Mesothelial cell of epicardium (in vitro differentiated cells): ENCODE data around the gene LOXL1. TPM values are rescaled to one million over a fixed set of nuclear protein-coding genes. Genes with fewer than 3 reads are reported as not detected.

Experiments used
- DNase-seq, 2 experiments: peaks; one replicate each; pipeline ENCODE4 v3.0.0; 2021; ENCODE audit warnings: low spot score in 2 of 2; ENCODE audit not compliant: unreplicated experiment in 2 of 2
- H3K27ac Mint-ChIP-seq: 2 replicates; pipeline ENCODE4 v1.8.0; 2021; ENCODE audit warnings: mixed read lengths
- H3K27me3 Mint-ChIP-seq: 2 replicates; pipeline ENCODE4 v1.8.0; 2021; ENCODE audit warnings: low read depth, mixed read lengths
- H3K36me3 Mint-ChIP-seq: 2 replicates; pipeline ENCODE4 v1.8.0; 2021; ENCODE audit warnings: mixed read lengths
- H3K4me1 Mint-ChIP-seq: 2 replicates; pipeline ENCODE4 v1.8.0; 2021; ENCODE audit warnings: mixed read lengths
- H3K4me3 Mint-ChIP-seq: 2 replicates; pipeline ENCODE4 v1.8.0; 2021; ENCODE audit warnings: mild to moderate bottlenecking, moderate library complexity, mixed read lengths
- H3K9me3 Mint-ChIP-seq: 2 replicates; pipeline ENCODE4 v1.8.0; 2021; ENCODE audit warnings: mixed read lengths
- CTCF ChIP-seq: fragments of 200-600 bp; sonication (generic); IDR thresholded peaks from one replicate; pipeline ENCODE4 v1.5.0; 2021; ENCODE audit warnings: antibody characterized with exemption; ENCODE audit not compliant: unreplicated experiment
- total RNA-seq: library from RNA; stranded (reverse); gene quantifications from 3 replicates; pipeline ENCODE4 v1.2.1, GENCODE V29; 2021

LOXL1 gene
- 62.9 to 69.0 TPM (median 68.6 TPM) in 3 replicates for total RNA-seq

DNA sequence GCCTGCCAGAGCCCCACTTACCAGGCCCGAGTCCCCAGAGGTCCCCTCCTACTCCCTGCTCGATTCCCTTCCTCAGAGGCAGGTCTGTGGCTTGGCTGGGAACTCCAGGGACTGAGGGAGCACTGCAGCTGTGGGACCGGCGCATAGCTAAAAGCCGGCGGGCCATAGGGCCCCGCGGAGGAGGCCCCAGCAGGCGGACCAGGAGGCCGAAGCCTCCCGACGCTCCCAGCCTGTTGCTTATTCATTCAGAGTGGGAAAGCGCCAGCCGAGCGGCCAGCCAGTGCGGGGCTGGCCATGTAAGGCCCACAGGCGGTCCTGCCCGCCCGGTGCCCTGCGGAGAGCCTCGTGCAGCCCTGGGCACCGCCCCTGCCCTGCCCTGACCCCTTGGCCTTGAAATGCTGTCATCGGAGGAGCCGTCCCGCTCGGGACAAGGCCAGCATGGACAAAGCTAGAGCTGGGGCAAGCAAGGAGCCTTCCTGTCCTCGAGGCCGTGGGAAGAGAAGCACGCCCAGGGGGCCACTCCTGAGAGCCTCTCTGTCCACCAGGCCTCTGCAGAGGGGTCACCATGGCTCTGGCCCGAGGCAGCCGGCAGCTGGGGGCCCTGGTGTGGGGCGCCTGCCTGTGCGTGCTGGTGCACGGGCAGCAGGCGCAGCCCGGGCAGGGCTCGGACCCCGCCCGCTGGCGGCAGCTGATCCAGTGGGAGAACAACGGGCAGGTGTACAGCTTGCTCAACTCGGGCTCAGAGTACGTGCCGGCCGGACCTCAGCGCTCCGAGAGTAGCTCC is at the start of gene LOXL1:
TSS of gene LOXL1 (plus strand) at position 244 of the 784 bp plus-strand sequence. CDS start at position 566, 322 bp downstream.
- H3K36me3 Mint-ChIP-seq: no peaks in the 10 kb centered on the region
- peak within 1 kb of the TSS; percentile 74 for H3K4me3 Mint-ChIP-seq
- H3K27ac Mint-ChIP-seq: peak within 1 kb of the TSS; percentile 56
- DNase-seq: peak; percentile 40 to 65
- TF ChIP-seq CTCF: no peak
- H3K27me3 Mint-ChIP-seq: no peaks in the 10 kb centered on the region
- H3K9me3 Mint-ChIP-seq: no peaks in the 10 kb centered on the region
- H3K4me1 Mint-ChIP-seq: peaks cover 62% of the 10 kb centered on the region

- H3K36me3 Mint-ChIP-seq: no peaks in the 10 kb centered on the region
Measured at GRCh38 chr15:73879426-73879825, 46.8 kb upstream of the LOXL1 start.

GRCh38 chr15:73881579-73882320 is 44.5 kb upstream of the LOXL1 start:
- no peak overlapping the region for H3K4me3 Mint-ChIP-seq
- no peaks in the 10 kb centered on the region for H3K36me3 Mint-ChIP-seq
- no peaks in the 10 kb centered on the region for H3K4me1 Mint-ChIP-seq
- H3K27ac Mint-ChIP-seq: no peak overlapping the region
- H3K9me3 Mint-ChIP-seq: peaks cover 4% of the 10 kb centered on the region
- no peak for TF ChIP-seq CTCF
- H3K27me3 Mint-ChIP-seq: peaks cover 50% of the 10 kb centered on the region
- no peak for DNase-seq

More at GRCh38 chr15:73879426-73879825, 46.8 kb upstream of the LOXL1 start:
- Mint-ChIP-seq H3K4me3 (no peak overlapping the region), H3K4me1 (no peaks in the 10 kb centered on the region), H3K27ac (no peak overlapping the region), H3K9me3 (peaks cover 4% of the 10 kb centered on the region), H3K27me3 (peaks cover 44% of the 10 kb centered on the region)
- no peak for DNase-seq
- no peak for TF ChIP-seq CTCF

DNA sequence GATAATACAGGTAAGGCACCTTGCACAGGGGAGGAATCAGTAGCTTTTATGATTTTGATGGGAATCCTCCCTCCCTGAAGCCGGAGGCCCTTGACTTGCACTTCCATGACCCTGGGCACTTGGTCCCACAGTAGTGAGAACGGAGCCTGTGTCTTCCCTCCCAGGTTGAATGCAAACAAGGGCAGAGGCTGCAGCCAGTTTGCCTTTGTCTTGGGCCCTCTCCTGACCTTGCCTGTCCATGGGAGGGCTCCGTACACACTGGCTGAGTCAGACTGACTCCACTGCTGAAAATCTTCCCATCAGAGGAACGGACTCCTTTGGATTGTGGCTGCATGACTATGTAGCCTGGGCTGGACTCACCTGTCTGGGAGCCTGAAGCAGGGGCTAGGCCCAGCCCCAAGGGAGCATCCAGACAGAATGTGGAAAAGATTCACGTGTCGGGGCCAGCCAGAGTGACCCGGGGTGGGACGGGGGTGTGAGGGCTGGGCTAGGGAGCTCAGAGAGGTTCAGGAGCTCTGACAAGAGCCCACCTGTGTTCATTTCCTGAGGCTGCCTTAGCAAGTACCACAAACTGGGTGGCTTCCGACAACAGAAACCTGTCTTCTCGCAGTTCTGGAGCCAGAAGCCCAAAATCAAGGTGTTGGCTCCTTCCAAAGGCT is 43.4 kb upstream of the LOXL1 start:
- TF ChIP-seq CTCF: no peak
- Mint-ChIP-seq H3K36me3 (no peaks in the 10 kb centered on the region), H3K27me3 (peaks cover 55% of the 10 kb centered on the region), H3K4me3 (no peak overlapping the region), H3K27ac (no peak overlapping the region), H3K4me1 (no peaks in the 10 kb centered on the region), H3K9me3 (peaks cover 2% of the 10 kb centered on the region)
- DNase-seq: no peak

DNA sequence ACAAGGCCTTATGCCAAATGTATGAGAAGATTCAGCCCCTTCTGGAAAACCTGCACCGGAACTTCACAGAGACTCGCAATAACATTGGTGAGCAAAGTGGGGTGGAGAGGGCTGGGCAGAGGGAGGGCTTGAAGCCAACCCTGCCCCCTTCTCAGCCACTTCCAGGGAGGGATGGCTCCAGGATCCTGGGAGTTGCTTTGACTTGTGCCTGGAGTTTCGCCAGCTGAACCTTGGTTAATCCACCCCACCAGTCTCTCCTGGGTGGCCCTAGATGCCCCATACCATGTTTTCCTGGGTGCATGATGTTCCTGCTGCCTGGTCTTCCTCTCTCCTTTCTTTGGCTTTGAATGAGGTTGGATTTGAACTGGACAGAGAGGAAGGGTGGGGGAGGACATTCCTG is 42.1 kb upstream of the LOXL1 start:
- TF ChIP-seq CTCF: no peak
- Mint-ChIP-seq H3K36me3 (no peaks in the 10 kb centered on the region), H3K9me3 (no peaks in the 10 kb centered on the region), H3K4me1 (no peaks in the 10 kb centered on the region), H3K27ac (no peak overlapping the region), H3K4me3 (no peak overlapping the region), H3K27me3 (peaks cover 60% of the 10 kb centered on the region)
- DNase-seq: no peak
